H9 (cell line): Measurements from ENCODE around the gene OMA1. TPM values are rescaled to one million over a fixed set of nuclear protein-coding genes. Genes with fewer than 3 reads are reported as not detected.

Source experiments
- DNase-seq: peaks from one replicate; pipeline ENCODE4 v3.0.0-alpha.2; 2017
- H2AFZ ChIP-seq: one replicate; pipeline ENCODE4 v1.6.1; 2013; ENCODE audit warnings: mild to moderate bottlenecking, low read length, control low read depth, moderate library complexity
- H2AK5ac ChIP-seq: 2 replicates; pipeline ENCODE4 v1.6.1; 2013; ENCODE audit warnings: low read length, control low read depth, mixed read lengths; ENCODE audit not compliant: insufficient read length
- H2BK120ac ChIP-seq: one replicate; pipeline ENCODE4 v1.6.1; 2013; ENCODE audit warnings: low read depth, mild to moderate bottlenecking, low read length, control low read depth, inconsistent platforms; ENCODE audit not compliant: poor library complexity, severe bottlenecking
- H2BK12ac ChIP-seq: 2 replicates; pipeline ENCODE4 v1.6.1; 2013; ENCODE audit warnings: low read length, control low read depth, mixed read lengths, low read depth; ENCODE audit not compliant: insufficient read length
- H2BK15ac ChIP-seq: 2 replicates; pipeline ENCODE4 v1.6.1; 2013; ENCODE audit warnings: low read depth, low read length, control low read depth
- H2BK20ac ChIP-seq: one replicate; pipeline ENCODE4 v1.6.1; 2013; ENCODE audit warnings: low read depth, mild to moderate bottlenecking, low read length, control low read depth, inconsistent platforms; ENCODE audit not compliant: poor library complexity, severe bottlenecking
- H2BK5ac ChIP-seq: 2 replicates; pipeline ENCODE4 v1.6.1; 2013; ENCODE audit warnings: low read length, control low read depth, mixed read lengths; ENCODE audit not compliant: insufficient read length
- H3K14ac ChIP-seq: 2 replicates; pipeline ENCODE4 v1.6.1; 2013; ENCODE audit warnings: low read length, control low read depth; ENCODE audit not compliant: insufficient read depth
- H3K18ac ChIP-seq: 2 replicates; pipeline ENCODE4 v1.6.1; 2013; ENCODE audit warnings: low read depth, mild to moderate bottlenecking, mixed read lengths, low read length, control low read depth; ENCODE audit not compliant: insufficient read length
- H3K23ac ChIP-seq: 2 replicates; pipeline ENCODE4 v1.6.1; 2013; ENCODE audit warnings: low read length, control low read depth, mixed read lengths, low read depth; ENCODE audit not compliant: insufficient read length
- H3K23me2 ChIP-seq: 2 replicates; pipeline ENCODE4 v1.6.1; 2013; ENCODE audit warnings: low read depth, mild to moderate bottlenecking, mixed read lengths, low read length, control low read depth; ENCODE audit not compliant: insufficient read length, poor library complexity, severe bottlenecking
- H3K27ac ChIP-seq: 2 replicates; pipeline ENCODE4 v1.5.1; 2013; ENCODE audit warnings: low read length, control low read depth, mixed read lengths, low read depth; ENCODE audit not compliant: insufficient read length
- H3K27me3 ChIP-seq: 2 replicates; pipeline ENCODE4 v1.6.1; 2013; ENCODE audit warnings: low read length, control low read depth, inconsistent platforms; ENCODE audit not compliant: insufficient read depth
- H3K4ac ChIP-seq: 2 replicates; pipeline ENCODE4 v1.6.1; 2013; ENCODE audit warnings: low read depth, mild to moderate bottlenecking, control low read depth, inconsistent platforms, low read length, moderate library complexity
- H3K4me1 ChIP-seq: 2 replicates; pipeline ENCODE4 v1.6.1; 2013; ENCODE audit warnings: low read length, control low read depth, inconsistent platforms; ENCODE audit not compliant: insufficient read depth
- H3K4me2 ChIP-seq: 2 replicates; pipeline ENCODE4 v1.6.1; 2013; ENCODE audit warnings: low read length, control low read depth, mixed read lengths; ENCODE audit not compliant: insufficient read length, insufficient read depth
- H3K56ac ChIP-seq: 2 replicates; pipeline ENCODE4 v1.6.1; 2013; ENCODE audit warnings: low read depth, mild to moderate bottlenecking, mixed read lengths, low read length, control low read depth; ENCODE audit not compliant: insufficient read length
- H3K79me1 ChIP-seq: 2 replicates; pipeline ENCODE4 v1.6.1; 2013; ENCODE audit warnings: low read depth, mild to moderate bottlenecking, moderate library complexity, low read length, control low read depth, inconsistent platforms; ENCODE audit not compliant: insufficient read depth, poor library complexity, severe bottlenecking
- H3K79me2 ChIP-seq: 2 replicates; pipeline ENCODE4 v1.6.1; 2013; ENCODE audit warnings: low read length, control low read depth, inconsistent platforms; ENCODE audit not compliant: insufficient read depth
- H3K9ac ChIP-seq: 2 replicates; pipeline ENCODE4 v1.6.1; 2013; ENCODE audit warnings: low read length, control low read depth, mixed read lengths; ENCODE audit not compliant: insufficient read length; ENCODE audit errors: extremely low read depth
- H3K9me3 ChIP-seq: one replicate; pipeline ENCODE4 v1.6.1; 2013; ENCODE audit warnings: low read depth, low read length, inconsistent platforms; ENCODE audit not compliant: control insufficient read depth
- H3T11ph ChIP-seq: one replicate; pipeline ENCODE4 v1.6.1; 2013; ENCODE audit warnings: mild to moderate bottlenecking, low read length, control low read depth, inconsistent platforms
- H4K20me1 ChIP-seq: one replicate; pipeline ENCODE4 v1.6.1; 2013; ENCODE audit not compliant: control insufficient read depth, insufficient read length, insufficient read depth
- H4K5ac ChIP-seq: 2 replicates; pipeline ENCODE4 v1.6.1; 2013; ENCODE audit warnings: low read depth, mild to moderate bottlenecking, mixed read lengths, low read length, control low read depth; ENCODE audit not compliant: insufficient read length
- H4K8ac ChIP-seq: replicated peaks from 2 replicates; pipeline ENCODE4 v1.6.1; 2013; ENCODE audit warnings: low read length, control low read depth, mixed read lengths, low read depth; ENCODE audit not compliant: insufficient read length
- H4K91ac ChIP-seq: 2 replicates; pipeline ENCODE4 v1.6.1; 2013; ENCODE audit warnings: low read depth, mild to moderate bottlenecking, moderate library complexity, mixed read lengths, low read length, control low read depth; ENCODE audit not compliant: insufficient read length
- H3K27ac Mint-ChIP-seq, 3 experiments: 2 replicates in 2 of 3; 3 replicates in 1 of 3; pipeline ENCODE4 v1.8.0; 2020 to 2021; ENCODE audit warnings: mixed read lengths in 3 of 3, mild to moderate bottlenecking in 1 of 3, moderate library complexity in 1 of 3
- H3K27me3 Mint-ChIP-seq: 2 replicates; pipeline ENCODE4 v1.8.0; 2021; ENCODE audit warnings: low read depth, mild to moderate bottlenecking, moderate library complexity, mixed read lengths
- H3K36me3 Mint-ChIP-seq, 3 experiments: 2 replicates in 2 of 3; 3 replicates in 1 of 3; pipeline ENCODE4 v1.8.0; 2020 to 2021; ENCODE audit warnings: low read depth in 3 of 3, mixed read lengths in 3 of 3; ENCODE audit not compliant: insufficient read depth in 1 of 3
- H3K4me1 Mint-ChIP-seq, 2 experiments: 2 replicates each; pipeline ENCODE4 v1.8.0; 2020; ENCODE audit warnings: mixed read lengths in 2 of 2
- H3K4me3 Mint-ChIP-seq, 2 experiments: 2 replicates in 1 of 2; 3 replicates in 1 of 2; pipeline ENCODE4 v1.8.0; 2020 to 2021; ENCODE audit warnings: mild to moderate bottlenecking in 2 of 2, mixed read lengths in 2 of 2, moderate library complexity in 1 of 2
- H3K9me3 Mint-ChIP-seq, 2 experiments: 2 replicates in 1 of 2; 3 replicates in 1 of 2; pipeline ENCODE4 v1.8.0; 2020; ENCODE audit warnings: mild to moderate bottlenecking in 2 of 2, mixed read lengths in 2 of 2, moderate library complexity in 1 of 2
- WGBS: extraction: QIAGEN DNeasy Blood & Tissue Kit; methylation state at CpG from one replicate; pipeline ENCODE4 v1.1.7; 2013; ENCODE audit warnings: missing lambda C conversion rate, low lambda C conversion rate, mixed read lengths; ENCODE audit not compliant: insufficient read length; ENCODE audit errors: extremely low coverage; 5-methylcytosine and 5-hydroxymethylcytosine counted together
- total RNA-seq: library from RNA; stranded (reverse); gene quantifications from 2 replicates; pipeline ENCODE4 v1.2.1, GENCODE V29; 2021
- TF ChIP-seq, protein P1 (sequence below): fragments of 200-600 bp; sonication (generic); conservative IDR thresholded peaks from 3 replicates; pipeline ENCODE4 v1.8.0; 2021; ENCODE audit warnings: antibody characterized with exemption, mild to moderate bottlenecking

Gene OMA1
- total RNA-seq, 1 experiment from 2014 or later, result 12.9 TPM

GRCh38 chr1:58539553-58539952, 7.0 kb downstream of the OMA1 start:
- no peak overlapping the region for H3K27ac ChIP-seq
- Mint-ChIP-seq H3K4me3 (no peak overlapping the region), H3K27me3 (no peaks in the 10 kb centered on the region)

More at GRCh38 chr1:58539553-58539952, 7.0 kb downstream of the OMA1 start:
- no peak for DNase-seq
- H3K4me1 ChIP-seq, result no peaks in the 10 kb centered on the region
- no peaks in the 10 kb centered on the region for H4K20me1 ChIP-seq
- H4K8ac ChIP-seq, result no peak overlapping the region
- H3K79me1 ChIP-seq, result no peaks in the 10 kb centered on the region
- H3K9me3 Mint-ChIP-seq, result no peaks in the 10 kb centered on the region
- no peak overlapping the region for H3K23ac ChIP-seq
- H3K56ac ChIP-seq, result no peak overlapping the region
- H3K27ac Mint-ChIP-seq, result peak overlapping the region in 1 of 3 experiments; percentile 8; a peak in 2 of 7 replicates
- H3K79me2 ChIP-seq, result no peaks in the 10 kb centered on the region
- WGBS, result no CpG with 5 or more reads among the region's 2 CpGs
- no peak overlapping the region for H2BK5ac ChIP-seq
- no peak overlapping the region for H3K14ac ChIP-seq
- H3K36me3 Mint-ChIP-seq, result no peaks in the 10 kb centered on the region
- H3K9ac ChIP-seq, result no peak overlapping the region
- H2BK20ac ChIP-seq, result no peak overlapping the region
- no peak overlapping the region for H4K91ac ChIP-seq
- H2AFZ ChIP-seq, result no peak overlapping the region
- H3T11ph ChIP-seq, result no peak overlapping the region
- no peak overlapping the region for H3K4me2 ChIP-seq
- no peak overlapping the region for H2AK5ac ChIP-seq
- H3K23me2 ChIP-seq, result no peaks in the 10 kb centered on the region
- TF ChIP-seq, protein P1, sequence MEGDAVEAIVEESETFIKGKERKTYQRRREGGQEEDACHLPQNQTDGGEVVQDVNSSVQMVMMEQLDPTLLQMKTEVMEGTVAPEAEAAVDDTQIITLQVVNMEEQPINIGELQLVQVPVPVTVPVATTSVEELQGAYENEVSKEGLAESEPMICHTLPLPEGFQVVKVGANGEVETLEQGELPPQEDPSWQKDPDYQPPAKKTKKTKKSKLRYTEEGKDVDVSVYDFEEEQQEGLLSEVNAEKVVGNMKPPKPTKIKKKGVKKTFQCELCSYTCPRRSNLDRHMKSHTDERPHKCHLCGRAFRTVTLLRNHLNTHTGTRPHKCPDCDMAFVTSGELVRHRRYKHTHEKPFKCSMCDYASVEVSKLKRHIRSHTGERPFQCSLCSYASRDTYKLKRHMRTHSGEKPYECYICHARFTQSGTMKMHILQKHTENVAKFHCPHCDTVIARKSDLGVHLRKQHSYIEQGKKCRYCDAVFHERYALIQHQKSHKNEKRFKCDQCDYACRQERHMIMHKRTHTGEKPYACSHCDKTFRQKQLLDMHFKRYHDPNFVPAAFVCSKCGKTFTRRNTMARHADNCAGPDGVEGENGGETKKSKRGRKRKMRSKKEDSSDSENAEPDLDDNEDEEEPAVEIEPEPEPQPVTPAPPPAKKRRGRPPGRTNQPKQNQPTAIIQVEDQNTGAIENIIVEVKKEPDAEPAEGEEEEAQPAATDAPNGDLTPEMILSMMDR, result no peak
- H3K4ac ChIP-seq, result no peak overlapping the region
- H3K18ac ChIP-seq, result no peak overlapping the region
- H2BK15ac ChIP-seq, result no peak overlapping the region
- H2BK120ac ChIP-seq, result no peak overlapping the region
- H2BK12ac ChIP-seq, result no peak overlapping the region
- H3K9me3 ChIP-seq, result no peaks in the 10 kb centered on the region
- no peaks in the 10 kb centered on the region for H3K27me3 ChIP-seq
- no peaks in the 10 kb centered on the region for H3K4me1 Mint-ChIP-seq
- H4K5ac ChIP-seq, result no peak overlapping the region
